ENCODE data around the gene FKBP5. TPM values are rescaled to one million over a fixed set of nuclear protein-coding genes. Genes with fewer than 3 reads are reported as not detected.

Gene FKBP5
- total and polyA plus RNA-seq, 9 of the 15 experiments (the other 6 are each of a cell fraction or from before 2014, with no cell fraction given), result 32.7 to 151 (median 75.0) TPM

GRCh38 chr6:35550437-35550836, 138.3 kb downstream of the FKBP5 start (continued):
- TF ChIP-seq FOXP4 (CRISPR knock-in tag; IDR thresholded peaks at IDR 0.05; ENCODE audit: borderline replicate concordance), result no peak
- 0 out of 4 replicates have a peak, but pooled peaks of 1 of the 2 experiments have one; percentile 49 for TF ChIP-seq MLLT1 (IDR thresholded peaks at IDR 0.05)
- no peak for TF ChIP-seq TAF9B (IDR thresholded peaks at IDR 0.05; ENCODE audit: partially characterized antibody)
- 0 out of 4 replicates have a peak, but pooled peaks of 1 of the 2 experiments have one; percentile 25 for TF ChIP-seq ARNT (IDR thresholded peaks at IDR 0.05)
- no peak for TF ChIP-seq ETV1 (tag; conservative IDR thresholded peaks at IDR 0.05; ENCODE audit: low read depth)
- peak in 1 of 2 experiments; percentile 95; a peak in 2 of 3 replicates for TF ChIP-seq CBX3 (IDR thresholded peaks at IDR 0.05; ENCODE audit: borderline replicate concordance in 1 of 2, low read length in 2 of 2)
- no peak for TF ChIP-seq ZC3H8 (IDR thresholded peaks at IDR 0.05)
- TF ChIP-seq ZEB2 (IDR thresholded peaks at IDR 0.05), result peak; percentile 68
- no peak for TF ChIP-seq ZNF785 (CRISPR knock-in tag; IDR thresholded peaks at IDR 0.05)
- TF ChIP-seq ZNF507 (tag; conservative IDR thresholded peaks at IDR 0.05), result 0 out of 2 replicates have a peak, but pooled peaks have one; percentile 14
- TF ChIP-seq PHF21A (IDR thresholded peaks at IDR 0.05; ENCODE audit: borderline replicate concordance, low read depth), result no peak
- TF ChIP-seq HLTF (IDR thresholded peaks at IDR 0.05), result peak; percentile 88
